ENCODE measurements around the gene JARID2. TPM values are rescaled to one million over a fixed set of nuclear protein-coding genes. Genes with fewer than 3 reads are reported as not detected.

Gene JARID2
- total and polyA plus RNA-seq, 9 of the 15 experiments (the other 6 are each of a cell fraction or from before 2014, with no cell fraction given) = 5.0 to 29.0 (median 15.6) TPM

DNA sequence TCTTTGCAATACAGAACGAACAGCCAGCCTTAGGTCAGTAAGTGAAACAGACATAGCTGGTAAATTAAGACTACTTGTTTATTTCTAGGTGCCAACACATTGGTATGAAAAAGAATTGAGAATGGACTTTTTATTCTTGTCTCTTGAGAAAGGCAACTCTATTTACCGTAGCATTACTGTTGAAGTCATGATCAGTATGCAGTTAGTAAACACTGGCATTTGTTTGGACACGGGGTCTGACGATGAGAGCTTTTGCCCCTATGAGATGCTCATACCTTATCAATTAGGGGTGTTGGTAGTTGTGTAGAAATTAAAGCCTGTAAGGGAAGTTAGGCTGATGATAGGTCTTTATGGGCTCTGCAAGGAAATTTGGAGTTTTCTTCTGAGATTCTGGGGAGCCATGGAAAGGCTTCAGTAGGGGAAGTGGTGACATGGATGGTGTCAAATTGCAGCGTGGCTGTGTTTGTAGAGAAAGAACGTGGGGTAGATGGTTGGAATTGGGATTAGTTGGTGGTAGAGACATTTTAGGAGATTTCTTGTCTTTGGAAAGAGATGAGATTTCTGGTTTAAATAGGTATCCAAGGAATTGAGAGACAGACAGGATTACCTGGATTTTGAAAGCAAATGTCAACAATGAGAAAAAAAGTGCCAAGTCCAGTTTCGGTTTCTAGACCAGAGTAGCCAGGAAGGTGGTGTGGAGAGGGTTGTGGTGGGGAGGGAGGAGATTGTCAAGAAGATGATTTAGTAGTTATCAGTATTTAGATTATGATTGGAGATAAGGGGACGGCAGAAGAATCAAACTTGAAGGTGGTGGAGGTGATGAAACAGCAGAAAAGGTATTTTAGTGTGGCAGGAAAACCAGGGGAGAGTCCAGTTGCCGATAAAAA, 116.6 kb downstream of the JARID2 start (continued):
- TF ChIP-seq HDAC6 (IDR thresholded peaks at IDR 0.05; ENCODE audit: low read depth, low read length) (no peak), BMI1 (IDR thresholded peaks at IDR 0.05; ENCODE audit: low read length) (no peak), ZNF146 (CRISPR knock-in tag; IDR thresholded peaks at IDR 0.05; ENCODE audit: unreplicated experiment) (no peak), AFF1 (IDR thresholded peaks at IDR 0.05; ENCODE audit: low read depth in 1 of 2, partially characterized antibody in 2 of 2) (peak in 1 of 2 experiments; percentile 40), ZFPM2 (CRISPR knock-in tag; IDR thresholded peaks at IDR 0.05) (no peak), RNF2 (IDR thresholded peaks at IDR 0.05) (no peak), FOXK2 (conservative IDR thresholded peaks at IDR 0.05 in 1 of 2, IDR thresholded peaks at IDR 0.05 in 1 of 2; ENCODE audit: low read depth in 2 of 2) (peak in 1 of 2 experiments; percentile 40; a peak in 1 of 4 replicates), ZNF316 (IDR thresholded peaks at IDR 0.05) (peak; percentile 4; the same call in 1 of the 2 replicates), ZNF707 (CRISPR knock-in tag; conservative IDR thresholded peaks at IDR 0.05) (no peak), PBX2 (CRISPR knock-in tag; IDR thresholded peaks at IDR 0.05; ENCODE audit: low read depth) (no peak), PBX2 (tag; conservative IDR thresholded peaks at IDR 0.05; ENCODE audit: low read depth) (peak; percentile 78), E4F1 (CRISPR knock-in tag; IDR thresholded peaks at IDR 0.05; ENCODE audit: borderline replicate concordance) (no peak)
- TF ChIP-seq, protein P1, sequence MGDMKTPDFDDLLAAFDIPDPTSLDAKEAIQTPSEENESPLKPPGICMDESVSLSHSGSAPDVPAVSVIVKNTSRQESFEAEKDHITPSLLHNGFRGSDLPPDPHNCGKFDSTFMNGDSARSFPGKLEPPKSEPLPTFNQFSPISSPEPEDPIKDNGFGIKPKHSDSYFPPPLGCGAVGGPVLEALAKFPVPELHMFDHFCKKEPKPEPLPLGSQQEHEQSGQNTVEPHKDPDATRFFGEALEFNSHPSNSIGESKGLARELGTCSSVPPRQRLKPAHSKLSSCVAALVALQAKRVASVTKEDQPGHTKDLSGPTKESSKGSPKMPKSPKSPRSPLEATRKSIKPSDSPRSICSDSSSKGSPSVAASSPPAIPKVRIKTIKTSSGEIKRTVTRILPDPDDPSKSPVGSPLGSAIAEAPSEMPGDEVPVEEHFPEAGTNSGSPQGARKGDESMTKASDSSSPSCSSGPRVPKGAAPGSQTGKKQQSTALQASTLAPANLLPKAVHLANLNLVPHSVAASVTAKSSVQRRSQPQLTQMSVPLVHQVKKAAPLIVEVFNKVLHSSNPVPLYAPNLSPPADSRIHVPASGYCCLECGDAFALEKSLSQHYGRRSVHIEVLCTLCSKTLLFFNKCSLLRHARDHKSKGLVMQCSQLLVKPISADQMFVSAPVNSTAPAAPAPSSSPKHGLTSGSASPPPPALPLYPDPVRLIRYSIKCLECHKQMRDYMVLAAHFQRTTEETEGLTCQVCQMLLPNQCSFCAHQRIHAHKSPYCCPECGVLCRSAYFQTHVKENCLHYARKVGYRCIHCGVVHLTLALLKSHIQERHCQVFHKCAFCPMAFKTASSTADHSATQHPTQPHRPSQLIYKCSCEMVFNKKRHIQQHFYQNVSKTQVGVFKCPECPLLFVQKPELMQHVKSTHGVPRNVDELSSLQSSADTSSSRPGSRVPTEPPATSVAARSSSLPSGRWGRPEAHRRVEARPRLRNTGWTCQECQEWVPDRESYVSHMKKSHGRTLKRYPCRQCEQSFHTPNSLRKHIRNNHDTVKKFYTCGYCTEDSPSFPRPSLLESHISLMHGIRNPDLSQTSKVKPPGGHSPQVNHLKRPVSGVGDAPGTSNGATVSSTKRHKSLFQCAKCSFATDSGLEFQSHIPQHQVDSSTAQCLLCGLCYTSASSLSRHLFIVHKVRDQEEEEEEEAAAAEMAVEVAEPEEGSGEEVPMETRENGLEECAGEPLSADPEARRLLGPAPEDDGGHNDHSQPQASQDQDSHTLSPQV (IDR thresholded peaks at IDR 0.05) = no peak

All from K562 (cell line).